Right renal pelvis (tissue), 4 donors: ENCODE measurements around the gene ULK4. TPM values are rescaled to one million over a fixed set of nuclear protein-coding genes. Genes with fewer than 3 reads are reported as not detected.

Source experiments
- DNase-seq, 4 donors: peaks; one replicate each; pipeline ENCODE4 v3.0.0-alpha.2; 2013; ENCODE audit warnings: low read depth in 4 of 4, low spot score in 3 of 4, missing footprints in 1 of 4
- polyA plus RNA-seq, 4 donors: library from polyadenylated mRNA; unstranded; fragments of 120-200 nt; gene quantifications; one replicate each; pipeline ENCODE4 v1.2.1, GENCODE V29; 2013; ENCODE audit not compliant: insufficient read length in 4 of 4

Gene ULK4
- polyA plus RNA-seq, 4 donors = 4.2 to 6.1 (median 4.6) TPM

DNA sequence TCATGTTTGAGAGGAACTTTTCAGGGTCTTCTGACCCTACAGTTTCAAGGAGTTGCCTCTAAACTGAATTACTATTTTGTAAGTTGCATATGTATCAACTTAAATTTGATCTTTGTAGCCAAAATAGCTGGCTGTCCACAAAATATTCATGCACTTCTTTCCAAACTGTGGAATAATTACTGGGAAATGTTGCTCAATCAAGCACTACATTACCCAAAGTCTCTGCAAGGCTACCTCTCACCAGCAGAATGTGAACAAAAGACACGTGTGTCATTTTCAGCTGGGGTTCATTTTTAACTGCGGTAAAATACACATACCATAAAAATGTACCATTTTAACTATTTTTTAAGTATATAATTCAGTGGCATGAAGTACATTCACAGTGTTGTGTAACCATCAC, 442.2 kb downstream of the ULK4 start:
- no peak for DNase-seq

- DNase-seq = peak in 1 of 4 donors; percentile 6
These were observed 443.3 kb downstream of the ULK4 start for GRCh38 chr3:41518626-41519025.

GRCh38 chr3:41508063-41508696, 453.7 kb downstream of the ULK4 start:
- DNase-seq = no peak

DNA sequence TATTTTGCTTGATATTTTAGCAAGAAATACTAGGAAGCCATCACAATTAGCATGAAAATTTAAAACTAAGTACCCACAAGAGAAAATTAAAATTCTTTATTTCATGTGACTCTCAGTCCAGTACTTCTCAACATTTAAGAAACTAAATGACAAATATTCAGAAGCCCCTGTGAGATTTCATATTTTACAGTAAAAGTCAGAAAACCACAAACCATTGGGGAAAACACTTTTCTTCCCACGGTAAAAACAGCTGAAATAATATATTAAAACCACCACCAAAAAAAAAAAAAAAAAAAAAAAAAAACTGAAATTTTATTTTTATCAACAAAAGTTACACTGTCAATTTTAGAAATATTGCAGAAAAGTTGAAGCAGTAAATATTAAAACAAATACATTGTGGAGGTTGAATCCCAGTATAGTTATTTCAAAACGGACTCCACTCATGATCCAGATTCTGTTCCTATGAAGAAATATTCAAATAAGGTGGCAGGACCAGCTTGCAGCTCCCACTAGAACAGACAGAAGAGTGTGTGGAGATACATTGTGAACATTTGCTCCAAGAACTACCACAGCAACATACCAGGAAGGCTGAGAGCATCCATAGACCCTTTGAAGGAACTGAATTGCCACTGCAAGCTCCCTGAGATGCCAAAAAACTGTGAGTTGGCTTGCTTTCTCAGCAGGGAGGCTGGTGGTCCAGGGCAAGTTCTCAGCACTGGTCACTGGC, 454.4 kb downstream of the ULK4 start:
- no peak for DNase-seq

DNA sequence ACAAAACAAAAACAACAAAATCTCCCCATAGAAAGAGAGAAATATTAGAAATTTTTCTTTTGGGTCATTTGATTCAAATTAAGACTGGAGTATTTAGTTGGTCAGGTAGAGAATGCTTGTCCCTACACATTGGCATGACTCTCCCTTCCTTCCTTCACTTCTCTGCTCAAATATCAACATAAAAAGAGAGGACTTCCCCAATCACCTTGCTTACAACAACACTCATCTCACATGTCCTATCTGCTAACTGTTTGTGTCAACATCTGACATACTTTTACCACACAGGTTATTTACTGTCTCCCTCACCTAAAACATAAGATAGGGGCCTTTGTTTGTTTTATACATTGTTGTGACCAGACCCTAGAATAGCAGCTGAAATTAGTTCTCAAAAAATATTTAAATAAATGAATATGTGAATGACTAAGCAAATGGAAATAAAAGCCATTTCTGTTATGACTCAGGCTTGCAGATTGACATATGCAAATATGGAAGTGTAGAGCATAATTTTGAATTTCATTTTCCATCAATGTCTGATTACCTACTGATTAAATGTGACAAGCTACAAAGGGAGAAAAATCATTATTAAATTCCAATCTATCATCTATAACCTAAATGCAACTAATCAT, 457.8 kb downstream of the ULK4 start:
- DNase-seq = no peak

DNA sequence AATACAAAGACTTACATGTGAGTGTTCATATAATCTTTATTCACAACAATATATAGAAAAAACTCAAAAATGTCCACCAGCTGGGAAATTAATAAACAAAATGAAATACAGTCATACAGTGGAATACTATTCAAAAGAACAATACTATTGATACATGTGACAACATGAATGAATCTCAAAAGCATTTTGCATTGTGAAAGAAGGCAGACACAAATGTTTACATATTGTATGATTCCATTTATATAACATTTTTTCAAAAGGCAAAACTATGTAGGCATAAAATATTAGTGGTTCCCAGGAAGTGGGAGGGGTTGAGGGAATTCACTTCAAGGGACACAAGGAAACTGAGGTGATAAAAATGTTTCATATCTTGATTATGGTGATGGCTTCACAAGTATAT, 459.4 kb downstream of the ULK4 start:
- DNase-seq = no peak

DNA sequence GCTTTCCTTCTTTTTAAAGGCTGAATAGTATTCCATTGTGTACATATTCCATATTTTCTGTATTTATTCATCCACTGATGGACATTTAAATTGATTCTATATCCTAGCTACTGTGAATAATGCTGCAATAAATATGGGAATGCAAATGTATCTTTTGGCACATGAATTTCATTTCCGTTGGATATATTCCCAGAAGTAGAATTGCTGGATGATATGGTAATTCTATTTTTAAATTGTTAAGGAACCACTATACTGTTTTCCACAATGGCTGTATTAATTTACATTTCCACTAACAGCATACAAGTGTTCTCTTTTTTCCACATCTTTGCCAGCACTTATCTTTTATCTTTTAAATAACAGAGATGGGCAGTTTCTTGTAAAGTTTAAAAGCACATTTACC, 459.9 kb downstream of the ULK4 start:
- no peak for DNase-seq

- DNase-seq = no peak
These were observed 463.1 kb downstream of the ULK4 start for GRCh38 chr3:41498847-41499246.

- no peak for DNase-seq
These were observed 471.5 kb downstream of the ULK4 start for GRCh38 chr3:41490360-41490759.

GRCh38 chr3:41489231-41489630, 472.7 kb downstream of the ULK4 start:
- DNase-seq = no peak

- no peak for DNase-seq
These were observed 473.4 kb downstream of the ULK4 start for GRCh38 chr3:41488501-41488900.

DNA sequence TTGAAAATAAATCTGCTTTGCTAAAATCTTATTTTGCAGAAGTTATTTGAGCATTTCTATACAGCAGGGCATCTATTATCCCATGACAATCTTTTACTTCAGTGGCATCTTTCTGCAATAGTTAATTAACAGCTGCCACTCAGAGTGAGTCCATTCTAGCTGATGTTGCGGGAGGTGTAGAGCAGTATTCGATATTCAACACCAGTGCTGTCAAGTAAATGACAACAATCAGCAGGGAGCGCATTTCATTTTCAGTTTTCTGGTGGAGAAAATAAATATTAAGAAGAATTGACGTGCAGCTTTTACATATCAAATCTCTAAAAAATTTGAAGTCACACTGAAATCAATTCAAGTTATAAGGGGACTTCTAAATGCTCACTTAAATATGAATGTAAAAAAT, 476.4 kb downstream of the ULK4 start:
- no peak for DNase-seq

DNA sequence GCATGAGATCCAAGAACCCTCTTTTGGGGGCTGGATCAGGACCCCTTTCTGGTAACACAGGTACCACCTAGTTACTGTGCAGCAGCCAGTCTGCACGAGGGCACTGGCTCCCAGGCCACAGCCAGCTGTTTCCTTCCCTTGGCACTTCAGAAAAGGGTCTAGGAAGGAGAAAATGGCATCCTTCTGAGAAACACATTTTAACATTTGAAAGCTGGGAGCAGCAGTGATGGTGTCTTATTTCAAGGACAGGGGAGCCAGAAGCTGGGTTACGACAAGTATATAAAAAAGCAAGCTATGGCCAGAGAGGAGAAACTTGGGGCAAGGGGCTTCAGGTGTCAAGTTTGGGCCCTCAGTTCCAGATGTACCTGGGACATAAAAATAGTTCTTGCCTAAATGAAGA, 479.8 kb downstream of the ULK4 start:
- no peak for DNase-seq

DNA sequence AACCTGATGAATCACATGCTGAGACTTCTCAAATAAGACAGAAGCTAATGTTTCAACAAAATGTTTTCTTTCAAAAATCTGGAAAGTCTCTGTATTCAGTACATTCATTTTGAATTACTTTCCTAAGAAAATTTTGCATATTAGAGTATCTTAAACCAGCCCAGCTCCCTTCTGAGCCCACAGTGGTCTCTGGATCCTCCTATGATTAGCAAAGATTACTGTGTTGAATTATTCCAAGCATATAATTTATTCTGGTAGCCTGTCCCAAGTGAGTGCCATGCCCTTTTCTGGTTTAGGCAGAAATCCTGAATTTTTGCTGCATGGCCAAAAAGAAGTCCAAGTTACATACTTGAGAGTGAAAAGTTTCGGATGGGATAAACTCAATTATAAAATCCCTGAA, 483.6 kb downstream of the ULK4 start:
- DNase-seq = no peak

DNA sequence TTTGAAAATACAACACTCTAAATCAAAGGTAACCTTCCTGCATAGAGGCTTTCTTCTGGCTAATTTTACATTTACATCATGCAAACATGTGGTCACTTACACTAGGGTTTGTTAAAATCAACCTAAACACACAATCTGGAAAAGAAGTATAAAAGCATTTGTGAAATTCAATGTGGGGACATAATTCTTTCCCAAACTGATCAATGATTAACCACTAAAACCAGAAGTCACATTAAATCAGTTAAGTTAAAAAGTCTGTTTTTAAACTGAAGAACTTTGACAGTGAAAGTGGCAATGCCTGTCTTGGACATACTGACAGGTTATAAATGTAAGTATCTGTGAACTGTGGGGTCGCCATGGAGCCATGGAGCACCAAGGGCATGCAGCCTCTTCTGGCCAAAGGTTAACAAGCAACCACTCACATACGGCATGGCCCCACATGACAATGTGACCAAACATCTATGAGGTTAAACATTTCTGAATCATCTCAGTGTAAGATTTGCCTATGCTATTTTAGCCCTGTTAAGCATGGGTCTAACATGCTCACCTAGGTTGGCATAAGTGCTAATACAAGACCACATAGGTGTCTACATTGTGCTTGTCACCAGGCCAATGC, 484.4 kb downstream of the ULK4 start:
- DNase-seq = no peak

- no peak for DNase-seq
These were observed 492.8 kb downstream of the ULK4 start for GRCh38 chr3:41469083-41469482.

- no peak for DNase-seq
These were observed 494.4 kb downstream of the ULK4 start for GRCh38 chr3:41467481-41467880.

DNA sequence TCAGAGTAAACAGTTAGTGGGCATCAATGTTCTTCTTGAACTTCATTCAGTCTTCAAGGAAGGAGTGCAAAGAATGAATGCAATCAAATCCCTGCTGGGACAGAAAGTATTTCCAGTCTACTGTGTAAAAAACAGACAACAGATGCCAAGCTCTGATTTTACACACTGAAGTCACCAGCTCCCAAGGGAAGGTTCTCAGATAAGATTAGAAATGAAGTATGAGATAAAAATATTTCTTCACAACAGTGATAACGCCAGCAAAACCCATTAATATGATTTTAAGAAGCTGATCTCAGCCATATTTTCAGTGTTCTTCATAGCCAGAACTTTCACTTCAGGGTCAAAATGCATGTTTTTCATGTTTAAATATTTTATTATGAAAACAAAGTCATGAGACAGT, 497.0 kb downstream of the ULK4 start:
- DNase-seq = no peak

DNA sequence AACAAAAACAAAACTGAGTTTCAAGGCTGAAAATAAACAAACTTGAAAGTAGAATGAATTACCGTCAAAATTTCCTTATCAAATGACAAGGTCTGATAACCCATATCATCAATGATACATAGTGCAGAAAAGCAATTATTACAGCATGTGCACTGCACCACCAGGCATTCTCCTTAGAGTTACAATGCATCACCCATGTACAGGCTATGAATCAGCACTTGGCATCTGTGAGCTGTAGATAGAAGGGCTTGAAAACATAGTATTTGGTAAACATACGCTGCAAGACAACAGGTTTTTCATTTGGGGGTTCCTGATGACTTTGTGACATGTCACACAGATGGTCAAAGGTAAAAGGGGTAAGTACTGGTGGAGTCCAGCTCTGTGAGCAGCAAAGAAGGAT, 497.5 kb downstream of the ULK4 start:
- DNase-seq = no peak

GRCh38 chr3:41462103-41462691, 499.7 kb downstream of the ULK4 start:
- no peak for DNase-seq

- DNase-seq = no peak
These were observed 501.2 kb downstream of the ULK4 start for GRCh38 chr3:41460736-41461135.
